Activated T-cell treated with anti-CD3 and anti-CD28 coated beads, Interleukin-2, amount 50 U/mL, for 4 hours (primary cell): ENCODE results near the gene VCAN. TPM values are rescaled to one million over a fixed set of nuclear protein-coding genes. Genes with fewer than 3 reads are reported as not detected.

Experiments used
- ATAC-seq, 2 donors: fragments of 200-7000 bp; cut with Tn5 transposase; one replicate each; pipeline ENCODE4 v1.10.0; 2021
- DNase-seq: peaks from one replicate; pipeline ENCODE4 v3.0.0-alpha.2; 2020
- H3K27me3 Mint-ChIP-seq: one replicate; pipeline ENCODE4 v1.8.0; 2021; ENCODE audit warnings: low read depth, mixed read lengths
- H3K36me3 Mint-ChIP-seq: one replicate; pipeline ENCODE4 v1.8.0; 2022; ENCODE audit warnings: mixed read lengths; ENCODE audit not compliant: insufficient read depth
- H3K4me1 Mint-ChIP-seq: one replicate; pipeline ENCODE4 v1.8.0; 2021; ENCODE audit warnings: low read depth, mixed read lengths
- H3K4me3 Mint-ChIP-seq: one replicate; pipeline ENCODE4 v1.8.0; 2021; ENCODE audit warnings: mild to moderate bottlenecking, moderate library complexity, mixed read lengths
- H3K9me3 Mint-ChIP-seq: one replicate; pipeline ENCODE4 v1.8.0; 2021; ENCODE audit warnings: mixed read lengths
- total RNA-seq, 3 donors: library from RNA; stranded (reverse); gene quantifications; one replicate each; pipeline ENCODE4 v1.2.1, GENCODE V29; 2021

The VCAN gene
- total RNA-seq, 3 donors from 2014 or later = 0.61 to 0.84 (median 0.74) TPM

DNA sequence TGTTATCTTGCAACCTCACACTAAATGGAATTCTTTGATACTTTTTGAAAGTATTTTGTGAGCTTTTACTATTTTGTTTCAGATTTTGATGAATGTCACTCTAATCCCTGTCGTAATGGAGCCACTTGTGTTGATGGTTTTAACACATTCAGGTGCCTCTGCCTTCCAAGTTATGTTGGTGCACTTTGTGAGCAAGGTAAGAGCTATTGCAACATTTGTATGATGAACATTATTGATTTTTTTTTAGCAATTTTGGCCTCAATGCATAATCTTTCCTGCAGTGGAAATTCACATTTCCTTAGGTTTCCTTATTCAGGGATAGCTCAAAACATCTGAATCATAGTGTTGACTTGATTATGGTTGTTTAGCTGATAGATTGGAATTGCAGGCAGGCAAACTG lies 76.3 kb downstream of the VCAN start:
- no peak overlapping the region for H3K4me3 Mint-ChIP-seq
- no peaks in the 10 kb centered on the region for H3K4me1 Mint-ChIP-seq
- no peaks in the 10 kb centered on the region for H3K27me3 Mint-ChIP-seq
- no peak for ATAC-seq
- H3K36me3 Mint-ChIP-seq = no peaks in the 10 kb centered on the region
- H3K9me3 Mint-ChIP-seq = no peaks in the 10 kb centered on the region
- no peak for DNase-seq

DNA sequence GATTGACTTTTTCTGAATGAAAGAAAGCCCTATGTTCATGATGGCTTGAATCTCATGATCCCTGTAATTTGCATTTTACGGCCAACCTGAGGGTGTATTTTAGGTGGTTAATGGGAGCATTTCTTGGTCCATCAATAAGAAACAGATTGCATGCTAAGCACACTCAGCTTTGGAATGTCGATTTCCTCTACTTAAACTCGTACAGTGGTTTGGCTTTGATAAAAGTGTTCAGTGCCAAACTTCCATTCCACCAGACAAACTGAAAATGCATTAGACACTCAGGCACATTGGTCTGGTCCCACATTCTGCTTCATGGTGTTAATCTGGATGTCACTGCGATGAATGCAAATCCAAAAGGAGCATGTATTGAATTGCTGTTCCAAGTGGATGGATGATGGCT lies 77.0 kb downstream of the VCAN start:
- DNase-seq (no peak), ATAC-seq (no peak)

GRCh38 chr5:83549076-83549475 lies 77.5 kb downstream of the VCAN start:
- Mint-ChIP-seq H3K4me1 (no peaks in the 10 kb centered on the region), H3K36me3 (no peaks in the 10 kb centered on the region), H3K4me3 (no peak overlapping the region), H3K9me3 (no peaks in the 10 kb centered on the region), H3K27me3 (no peaks in the 10 kb centered on the region)
- DNase-seq (no peak), ATAC-seq (no peak)

More for the DNA sequence above, 77.0 kb downstream of the VCAN start:
- Mint-ChIP-seq H3K27me3 (no peaks in the 10 kb centered on the region), H3K4me1 (no peaks in the 10 kb centered on the region), H3K9me3 (no peaks in the 10 kb centered on the region), H3K4me3 (no peak overlapping the region), H3K36me3 (no peaks in the 10 kb centered on the region)

DNA sequence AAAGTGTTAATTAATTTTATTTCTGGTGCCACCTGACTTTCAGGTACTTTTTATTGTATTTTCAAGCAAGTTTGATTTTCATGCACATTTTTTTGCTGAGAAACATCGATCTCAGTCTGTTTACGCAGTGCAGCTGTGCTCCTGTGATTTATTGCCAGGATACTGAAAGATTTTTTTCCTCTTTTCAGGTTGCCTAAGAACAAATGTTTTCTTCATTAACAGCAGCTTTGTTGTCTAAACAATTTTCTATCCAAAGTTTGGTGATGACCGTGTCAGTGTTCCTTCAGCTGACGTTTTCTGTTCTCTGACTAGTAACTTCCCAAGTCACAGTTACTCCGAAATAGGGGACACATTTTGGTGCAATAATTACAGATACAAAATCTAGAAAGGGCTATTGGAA lies 78.1 kb downstream of the VCAN start:
- no peaks in the 10 kb centered on the region for H3K9me3 Mint-ChIP-seq
- DNase-seq = no peak
- no peak for ATAC-seq
- no peaks in the 10 kb centered on the region for H3K36me3 Mint-ChIP-seq
- no peaks in the 10 kb centered on the region for H3K4me1 Mint-ChIP-seq
- H3K4me3 Mint-ChIP-seq = no peak overlapping the region
- no peaks in the 10 kb centered on the region for H3K27me3 Mint-ChIP-seq

DNA sequence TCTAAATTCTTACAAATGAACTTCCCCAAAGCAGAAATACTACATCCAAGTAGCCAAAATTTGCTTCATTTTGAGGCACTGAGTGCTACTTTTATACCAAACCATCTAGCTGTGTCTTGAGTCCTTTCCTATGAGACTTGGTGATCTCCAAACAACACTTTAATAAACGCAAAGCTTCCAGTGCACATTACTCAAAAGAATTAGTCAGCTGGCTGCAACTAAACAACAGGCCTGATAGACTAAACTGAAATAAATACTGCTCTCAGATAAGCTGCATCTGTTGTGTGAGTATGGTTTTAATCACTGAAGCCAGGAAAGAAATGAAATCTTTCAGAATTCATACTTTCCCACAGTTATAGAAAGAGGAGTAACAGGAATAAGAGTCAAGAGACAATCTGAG lies 80.3 kb downstream of the VCAN start:
- H3K4me1 Mint-ChIP-seq = no peaks in the 10 kb centered on the region
- no peaks in the 10 kb centered on the region for H3K36me3 Mint-ChIP-seq
- ATAC-seq (no peak), DNase-seq (no peak)
- H3K27me3 Mint-ChIP-seq = no peaks in the 10 kb centered on the region
- H3K9me3 Mint-ChIP-seq = no peaks in the 10 kb centered on the region
- no peak overlapping the region for H3K4me3 Mint-ChIP-seq

- Mint-ChIP-seq H3K4me3 (no peak overlapping the region), H3K9me3 (no peaks in the 10 kb centered on the region), H3K36me3 (no peaks in the 10 kb centered on the region), H3K4me1 (no peaks in the 10 kb centered on the region), H3K27me3 (no peaks in the 10 kb centered on the region)
- DNase-seq (no peak), ATAC-seq (no peak)
Observed at GRCh38 chr5:83552275-83552674, 80.7 kb downstream of the VCAN start.

DNA sequence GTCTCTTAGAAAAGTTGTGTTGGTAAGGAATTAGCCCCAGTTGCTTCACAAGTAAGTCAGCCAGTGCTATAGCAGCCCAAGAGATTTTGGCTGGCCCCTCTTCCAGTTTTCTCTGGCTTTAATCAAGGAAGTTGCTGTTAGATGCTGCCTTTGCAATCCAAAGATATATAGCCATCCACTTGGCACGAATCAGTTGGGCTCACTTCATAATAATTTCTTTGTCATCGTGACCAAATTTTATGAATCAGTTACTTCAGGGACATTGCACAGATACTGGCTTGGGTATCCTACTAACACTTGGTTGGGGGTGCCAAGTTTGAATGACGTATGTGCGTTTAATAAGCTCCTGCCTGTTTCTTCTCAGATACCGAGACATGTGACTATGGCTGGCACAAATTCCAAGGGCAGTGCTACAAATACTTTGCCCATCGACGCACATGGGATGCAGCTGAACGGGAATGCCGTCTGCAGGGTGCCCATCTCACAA lies 81.5 kb downstream of the VCAN start:
- no peaks in the 10 kb centered on the region for H3K27me3 Mint-ChIP-seq
- ATAC-seq (no peak), DNase-seq (no peak)
- H3K4me3 Mint-ChIP-seq = no peak overlapping the region
- no peaks in the 10 kb centered on the region for H3K36me3 Mint-ChIP-seq
- H3K4me1 Mint-ChIP-seq = no peaks in the 10 kb centered on the region
- no peaks in the 10 kb centered on the region for H3K9me3 Mint-ChIP-seq

GRCh38 chr5:83554133-83554532 lies 82.6 kb downstream of the VCAN start:
- no peaks in the 10 kb centered on the region for H3K4me1 Mint-ChIP-seq
- H3K9me3 Mint-ChIP-seq = no peaks in the 10 kb centered on the region
- H3K4me3 Mint-ChIP-seq = no peak overlapping the region
- no peaks in the 10 kb centered on the region for H3K36me3 Mint-ChIP-seq
- DNase-seq (no peak), ATAC-seq (no peak)
- no peaks in the 10 kb centered on the region for H3K27me3 Mint-ChIP-seq

- Mint-ChIP-seq H3K4me3 (no peak overlapping the region), H3K9me3 (no peaks in the 10 kb centered on the region), H3K27me3 (no peaks in the 10 kb centered on the region), H3K36me3 (no peaks in the 10 kb centered on the region), H3K4me1 (no peaks in the 10 kb centered on the region)
- ATAC-seq (no peak), DNase-seq (no peak)
Observed at GRCh38 chr5:83554686-83555085, 83.1 kb downstream of the VCAN start.

DNA sequence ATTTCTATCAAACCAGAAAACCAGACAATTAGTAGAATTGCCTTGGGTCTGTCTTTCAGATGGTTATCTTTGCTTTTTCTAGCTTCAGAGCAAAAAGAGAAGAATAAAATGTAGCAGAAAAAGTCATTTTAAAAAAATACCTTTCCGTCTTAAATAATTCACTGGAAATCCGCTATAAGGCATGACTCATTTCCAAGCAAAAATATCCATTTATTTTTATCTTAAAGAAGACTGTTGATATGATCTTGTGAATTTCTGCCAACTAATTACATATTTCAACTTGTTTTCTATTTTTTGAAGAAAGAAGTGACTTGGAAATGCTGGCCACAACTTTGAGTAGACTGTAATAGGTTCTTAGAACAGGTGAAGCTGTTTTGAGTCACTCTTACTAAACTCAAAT lies 83.7 kb downstream of the VCAN start:
- Mint-ChIP-seq H3K27me3 (peaks cover under 1% of the 10 kb centered on the region), H3K4me3 (no peak overlapping the region), H3K9me3 (no peaks in the 10 kb centered on the region), H3K4me1 (no peaks in the 10 kb centered on the region), H3K36me3 (no peaks in the 10 kb centered on the region)
- ATAC-seq = no peak
- no peak for DNase-seq

DNA sequence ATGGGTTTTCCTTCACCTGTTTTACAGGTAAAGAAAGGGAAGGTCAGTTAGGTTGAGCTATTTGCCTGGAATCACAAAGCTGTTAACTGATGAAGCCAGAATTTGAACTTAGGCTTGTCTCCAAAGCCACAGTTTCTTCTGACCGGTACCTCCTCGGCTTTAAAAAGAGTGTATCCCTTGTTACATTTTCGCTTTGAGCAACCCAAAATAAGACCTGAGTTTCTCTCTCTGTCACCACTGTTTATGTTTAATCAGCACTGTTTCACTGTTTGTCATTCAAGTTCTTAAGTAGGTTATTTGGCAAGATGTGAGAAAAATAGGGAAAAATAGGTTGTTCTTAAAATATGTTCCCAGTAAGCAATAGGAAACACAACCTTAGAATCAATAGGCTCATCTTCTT lies 84.6 kb downstream of the VCAN start:
- H3K36me3 Mint-ChIP-seq = no peaks in the 10 kb centered on the region
- no peak for ATAC-seq
- H3K4me1 Mint-ChIP-seq = no peaks in the 10 kb centered on the region
- no peak for DNase-seq
- H3K27me3 Mint-ChIP-seq = peaks cover 5% of the 10 kb centered on the region
- no peak overlapping the region for H3K4me3 Mint-ChIP-seq
- H3K9me3 Mint-ChIP-seq = no peaks in the 10 kb centered on the region

- Mint-ChIP-seq H3K4me1 (no peaks in the 10 kb centered on the region), H3K27me3 (peaks cover 7% of the 10 kb centered on the region), H3K4me3 (no peak overlapping the region), H3K36me3 (no peaks in the 10 kb centered on the region), H3K9me3 (no peaks in the 10 kb centered on the region)
- no peak for ATAC-seq
- no peak for DNase-seq
Observed at GRCh38 chr5:83559118-83559785, 87.7 kb downstream of the VCAN start.

DNA sequence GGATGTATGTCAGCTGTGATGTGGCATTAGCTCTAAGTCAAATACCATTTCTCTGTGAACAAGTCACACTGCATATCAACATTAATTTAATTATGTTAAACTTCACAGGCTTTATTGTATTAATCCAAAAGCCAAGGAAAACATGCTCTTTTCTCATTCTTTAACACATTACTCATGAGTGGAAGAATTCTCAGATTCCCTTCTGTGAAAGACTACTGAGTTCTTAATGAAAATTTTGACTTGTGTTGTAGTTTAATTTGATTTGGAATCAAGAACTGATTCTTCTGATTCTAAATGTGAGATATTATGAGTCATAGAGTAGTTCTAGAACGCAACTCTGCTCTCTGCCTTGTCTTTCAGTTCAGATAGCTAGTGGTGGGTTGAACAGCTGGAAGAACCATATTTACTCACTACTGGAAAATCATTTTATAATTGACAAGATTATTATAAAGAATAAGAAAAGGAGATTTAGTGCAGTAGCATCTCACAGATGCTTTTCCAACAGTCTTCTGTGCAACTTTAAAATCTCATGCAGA lies 90.6 kb downstream of the VCAN start:
- H3K4me1 Mint-ChIP-seq = no peaks in the 10 kb centered on the region

GRCh38 chr5:83562791-83563557 lies 91.4 kb downstream of the VCAN start:
- Mint-ChIP-seq H3K27me3 (peaks cover 14% of the 10 kb centered on the region), H3K4me3 (no peak overlapping the region), H3K4me1 (no peaks in the 10 kb centered on the region), H3K36me3 (no peaks in the 10 kb centered on the region), H3K9me3 (no peaks in the 10 kb centered on the region)
- DNase-seq = no peak
- ATAC-seq = no peak

More for the DNA sequence above, 90.6 kb downstream of the VCAN start:
- no peak overlapping the region for H3K4me3 Mint-ChIP-seq
- ATAC-seq = no peak
- no peaks in the 10 kb centered on the region for H3K9me3 Mint-ChIP-seq
- H3K36me3 Mint-ChIP-seq = no peaks in the 10 kb centered on the region
- peaks cover 14% of the 10 kb centered on the region for H3K27me3 Mint-ChIP-seq
- no peak for DNase-seq

GRCh38 chr5:83563631-83564030 lies 92.1 kb downstream of the VCAN start:
- Mint-ChIP-seq H3K4me1 (no peaks in the 10 kb centered on the region), H3K9me3 (no peaks in the 10 kb centered on the region), H3K27me3 (peaks cover 14% of the 10 kb centered on the region), H3K36me3 (no peaks in the 10 kb centered on the region), H3K4me3 (no peak overlapping the region)
- DNase-seq = no peak
- ATAC-seq = no peak
